ENCODE data around the gene ATP2C2. TPM values are rescaled to one million over a fixed set of nuclear protein-coding genes. Genes with fewer than 3 reads are reported as not detected.

ATP2C2 gene
- total RNA-seq, 1 donor from 2014 or later, result 5.7 TPM

GRCh38 chr16:84497418-84498222 is 129.3 kb downstream of the ATP2C2 start:
- DNase-seq, result no peak

- no peak for DNase-seq
Measured at GRCh38 chr16:84498223-84498610, 129.9 kb downstream of the ATP2C2 start.

GRCh38 chr16:84498859-84499620 is 130.7 kb downstream of the ATP2C2 start:
- no peak for DNase-seq

- no peak for DNase-seq
Measured at GRCh38 chr16:84499638-84500037, 131.3 kb downstream of the ATP2C2 start.

GRCh38 chr16:84500531-84500930 is 132.2 kb downstream of the ATP2C2 start:
- no peak for DNase-seq

- DNase-seq, result no peak
Measured at GRCh38 chr16:84501077-84501735, 132.9 kb downstream of the ATP2C2 start.

- DNase-seq, result no peak
Measured at GRCh38 chr16:84502075-84502474, 133.7 kb downstream of the ATP2C2 start.

- no peak for DNase-seq
Measured at GRCh38 chr16:84502581-84502980, 134.2 kb downstream of the ATP2C2 start.

- no peak for DNase-seq
Measured at GRCh38 chr16:84503751-84504395, 135.5 kb downstream of the ATP2C2 start.

GRCh38 chr16:84504420-84505248 is 136.3 kb downstream of the ATP2C2 start, which contains the start of gene MEAK7:
MEAK7 (minus strand) TSS chr16:84504659; CDS start chr16:84498086, 6,573 bp downstream.
- DNase-seq, result peak; percentile 99

- no peak for DNase-seq
Measured at GRCh38 chr16:84505249-84506187, 137.2 kb downstream of the ATP2C2 start.

- DNase-seq, result no peak
Measured at GRCh38 chr16:84507011-84507982, 139.0 kb downstream of the ATP2C2 start.

GRCh38 chr16:84508502-84508901 is 140.2 kb downstream of the ATP2C2 start:
- DNase-seq, result no peak

GRCh38 chr16:84509032-84509950 is 141.0 kb downstream of the ATP2C2 start:
- no peak for DNase-seq

- peak; percentile 93 for DNase-seq
Measured at GRCh38 chr16:84511180-84511800, 143.0 kb downstream of the ATP2C2 start.

- no peak for DNase-seq
Measured at GRCh38 chr16:84511831-84512230, 143.5 kb downstream of the ATP2C2 start.

GRCh38 chr16:84513123-84513522 is 144.8 kb downstream of the ATP2C2 start:
- DNase-seq, result no peak

Measured in tongue (tissue), 2 donors.